Gastroesophageal sphincter (tissue), 3 donors: Measurements from ENCODE around the gene TEX2.

Experiments used
- EP300 ChIP-seq: sonication (generic); formaldehyde crosslinking; IDR thresholded peaks from one replicate; pipeline ENCODE4 v1.6.1; 2017; ENCODE audit warnings: antibody characterized with exemption, mild to moderate bottlenecking
- POLR2A ChIP-seq, 2 donors: fragments of 450-650 bp; IDR thresholded peaks; one replicate each; pipeline ENCODE4 v1.6.1; 2017; ENCODE audit warnings: antibody characterized with exemption in 2 of 2, mild to moderate bottlenecking in 2 of 2, moderate library complexity in 1 of 2
- POLR2AphosphoS5 ChIP-seq: sonication (generic); formaldehyde crosslinking; IDR thresholded peaks from one replicate; pipeline ENCODE4 v1.6.1; 2017; ENCODE audit warnings: antibody characterized with exemption
- TF ChIP-seq, protein P1 (sequence below), 4 experiments: fragments of 200-600 bp in 2 of 4; fragments of 450-650 bp in 2 of 4; sonication (generic) in 1 of 4; IDR thresholded peaks; one replicate each; pipeline ENCODE4 v1.5.1; 2017 to 2019; ENCODE audit warnings: antibody characterized with exemption in 4 of 4, mild to moderate bottlenecking in 2 of 4, moderate library complexity in 2 of 4

DNA sequence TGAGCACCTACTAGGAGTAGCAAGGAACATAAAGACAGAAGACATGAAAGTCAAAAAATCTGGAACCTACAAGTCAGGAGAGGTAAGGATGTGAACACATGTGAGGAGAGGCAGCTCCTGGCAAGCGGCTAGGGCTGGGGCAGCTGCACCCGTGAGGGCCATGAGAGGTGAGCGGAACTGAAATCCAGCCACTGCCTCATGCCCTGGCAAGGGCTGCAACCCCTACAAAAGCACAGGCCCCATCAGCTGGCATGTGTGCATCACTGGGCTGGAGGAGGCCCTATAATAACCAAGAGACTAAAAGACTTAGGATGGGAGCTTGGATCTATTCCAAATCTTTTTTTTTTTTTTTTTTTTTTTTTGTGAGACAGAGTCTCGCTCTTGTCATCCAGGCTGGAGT, 92.8 kb downstream of the TEX2 start:
- TF ChIP-seq, protein P1, sequence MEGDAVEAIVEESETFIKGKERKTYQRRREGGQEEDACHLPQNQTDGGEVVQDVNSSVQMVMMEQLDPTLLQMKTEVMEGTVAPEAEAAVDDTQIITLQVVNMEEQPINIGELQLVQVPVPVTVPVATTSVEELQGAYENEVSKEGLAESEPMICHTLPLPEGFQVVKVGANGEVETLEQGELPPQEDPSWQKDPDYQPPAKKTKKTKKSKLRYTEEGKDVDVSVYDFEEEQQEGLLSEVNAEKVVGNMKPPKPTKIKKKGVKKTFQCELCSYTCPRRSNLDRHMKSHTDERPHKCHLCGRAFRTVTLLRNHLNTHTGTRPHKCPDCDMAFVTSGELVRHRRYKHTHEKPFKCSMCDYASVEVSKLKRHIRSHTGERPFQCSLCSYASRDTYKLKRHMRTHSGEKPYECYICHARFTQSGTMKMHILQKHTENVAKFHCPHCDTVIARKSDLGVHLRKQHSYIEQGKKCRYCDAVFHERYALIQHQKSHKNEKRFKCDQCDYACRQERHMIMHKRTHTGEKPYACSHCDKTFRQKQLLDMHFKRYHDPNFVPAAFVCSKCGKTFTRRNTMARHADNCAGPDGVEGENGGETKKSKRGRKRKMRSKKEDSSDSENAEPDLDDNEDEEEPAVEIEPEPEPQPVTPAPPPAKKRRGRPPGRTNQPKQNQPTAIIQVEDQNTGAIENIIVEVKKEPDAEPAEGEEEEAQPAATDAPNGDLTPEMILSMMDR (IDR thresholded peaks at IDR 0.05): no peak
- TF ChIP-seq EP300: no peak
- TF ChIP-seq POLR2A (IDR thresholded peaks at IDR 0.05): no peak
- no peak for TF ChIP-seq POLR2AphosphoS5
